H9 (cell line): ENCODE data around the gene TAS2R1. TPM values are rescaled to one million over a fixed set of nuclear protein-coding genes. Genes with fewer than 3 reads are reported as not detected.

Source experiments
- DNase-seq: peaks from one replicate; pipeline ENCODE4 v3.0.0-alpha.2; 2017
- H2AFZ ChIP-seq: one replicate; pipeline ENCODE4 v1.6.1; 2013; ENCODE audit warnings: mild to moderate bottlenecking, low read length, control low read depth, moderate library complexity
- H2AK5ac ChIP-seq: 2 replicates; pipeline ENCODE4 v1.6.1; 2013; ENCODE audit warnings: low read length, control low read depth, mixed read lengths; ENCODE audit not compliant: insufficient read length
- H2BK120ac ChIP-seq: one replicate; pipeline ENCODE4 v1.6.1; 2013; ENCODE audit warnings: low read depth, mild to moderate bottlenecking, low read length, control low read depth, inconsistent platforms; ENCODE audit not compliant: poor library complexity, severe bottlenecking
- H2BK12ac ChIP-seq: 2 replicates; pipeline ENCODE4 v1.6.1; 2013; ENCODE audit warnings: low read length, control low read depth, mixed read lengths, low read depth; ENCODE audit not compliant: insufficient read length
- H2BK15ac ChIP-seq: 2 replicates; pipeline ENCODE4 v1.6.1; 2013; ENCODE audit warnings: low read depth, low read length, control low read depth
- H2BK20ac ChIP-seq: one replicate; pipeline ENCODE4 v1.6.1; 2013; ENCODE audit warnings: low read depth, mild to moderate bottlenecking, low read length, control low read depth, inconsistent platforms; ENCODE audit not compliant: poor library complexity, severe bottlenecking
- H2BK5ac ChIP-seq: 2 replicates; pipeline ENCODE4 v1.6.1; 2013; ENCODE audit warnings: low read length, control low read depth, mixed read lengths; ENCODE audit not compliant: insufficient read length
- H3K14ac ChIP-seq: 2 replicates; pipeline ENCODE4 v1.6.1; 2013; ENCODE audit warnings: low read length, control low read depth; ENCODE audit not compliant: insufficient read depth
- H3K18ac ChIP-seq: 2 replicates; pipeline ENCODE4 v1.6.1; 2013; ENCODE audit warnings: low read depth, mild to moderate bottlenecking, mixed read lengths, low read length, control low read depth; ENCODE audit not compliant: insufficient read length
- H3K23ac ChIP-seq: 2 replicates; pipeline ENCODE4 v1.6.1; 2013; ENCODE audit warnings: low read length, control low read depth, mixed read lengths, low read depth; ENCODE audit not compliant: insufficient read length
- H3K23me2 ChIP-seq: 2 replicates; pipeline ENCODE4 v1.6.1; 2013; ENCODE audit warnings: low read depth, mild to moderate bottlenecking, mixed read lengths, low read length, control low read depth; ENCODE audit not compliant: insufficient read length, poor library complexity, severe bottlenecking
- H3K27ac ChIP-seq: 2 replicates; pipeline ENCODE4 v1.5.1; 2013; ENCODE audit warnings: low read length, control low read depth, mixed read lengths, low read depth; ENCODE audit not compliant: insufficient read length
- H3K27me3 ChIP-seq: 2 replicates; pipeline ENCODE4 v1.6.1; 2013; ENCODE audit warnings: low read length, control low read depth, inconsistent platforms; ENCODE audit not compliant: insufficient read depth
- H3K4ac ChIP-seq: 2 replicates; pipeline ENCODE4 v1.6.1; 2013; ENCODE audit warnings: low read depth, mild to moderate bottlenecking, control low read depth, inconsistent platforms, low read length, moderate library complexity
- H3K4me1 ChIP-seq: 2 replicates; pipeline ENCODE4 v1.6.1; 2013; ENCODE audit warnings: low read length, control low read depth, inconsistent platforms; ENCODE audit not compliant: insufficient read depth
- H3K4me2 ChIP-seq: 2 replicates; pipeline ENCODE4 v1.6.1; 2013; ENCODE audit warnings: low read length, control low read depth, mixed read lengths; ENCODE audit not compliant: insufficient read length, insufficient read depth
- H3K56ac ChIP-seq: 2 replicates; pipeline ENCODE4 v1.6.1; 2013; ENCODE audit warnings: low read depth, mild to moderate bottlenecking, mixed read lengths, low read length, control low read depth; ENCODE audit not compliant: insufficient read length
- H3K79me1 ChIP-seq: 2 replicates; pipeline ENCODE4 v1.6.1; 2013; ENCODE audit warnings: low read depth, mild to moderate bottlenecking, moderate library complexity, low read length, control low read depth, inconsistent platforms; ENCODE audit not compliant: insufficient read depth, poor library complexity, severe bottlenecking
- H3K79me2 ChIP-seq: 2 replicates; pipeline ENCODE4 v1.6.1; 2013; ENCODE audit warnings: low read length, control low read depth, inconsistent platforms; ENCODE audit not compliant: insufficient read depth
- H3K9ac ChIP-seq: 2 replicates; pipeline ENCODE4 v1.6.1; 2013; ENCODE audit warnings: low read length, control low read depth, mixed read lengths; ENCODE audit not compliant: insufficient read length; ENCODE audit errors: extremely low read depth
- H3K9me3 ChIP-seq: one replicate; pipeline ENCODE4 v1.6.1; 2013; ENCODE audit warnings: low read depth, low read length, inconsistent platforms; ENCODE audit not compliant: control insufficient read depth
- H3T11ph ChIP-seq: one replicate; pipeline ENCODE4 v1.6.1; 2013; ENCODE audit warnings: mild to moderate bottlenecking, low read length, control low read depth, inconsistent platforms
- H4K20me1 ChIP-seq: one replicate; pipeline ENCODE4 v1.6.1; 2013; ENCODE audit not compliant: control insufficient read depth, insufficient read length, insufficient read depth
- H4K5ac ChIP-seq: 2 replicates; pipeline ENCODE4 v1.6.1; 2013; ENCODE audit warnings: low read depth, mild to moderate bottlenecking, mixed read lengths, low read length, control low read depth; ENCODE audit not compliant: insufficient read length
- H4K8ac ChIP-seq: replicated peaks from 2 replicates; pipeline ENCODE4 v1.6.1; 2013; ENCODE audit warnings: low read length, control low read depth, mixed read lengths, low read depth; ENCODE audit not compliant: insufficient read length
- H4K91ac ChIP-seq: 2 replicates; pipeline ENCODE4 v1.6.1; 2013; ENCODE audit warnings: low read depth, mild to moderate bottlenecking, moderate library complexity, mixed read lengths, low read length, control low read depth; ENCODE audit not compliant: insufficient read length
- H3K27ac Mint-ChIP-seq, 3 experiments: 2 replicates in 2 of 3; 3 replicates in 1 of 3; pipeline ENCODE4 v1.8.0; 2020 to 2021; ENCODE audit warnings: mixed read lengths in 3 of 3, mild to moderate bottlenecking in 1 of 3, moderate library complexity in 1 of 3
- H3K27me3 Mint-ChIP-seq: 2 replicates; pipeline ENCODE4 v1.8.0; 2021; ENCODE audit warnings: low read depth, mild to moderate bottlenecking, moderate library complexity, mixed read lengths
- H3K36me3 Mint-ChIP-seq, 3 experiments: 2 replicates in 2 of 3; 3 replicates in 1 of 3; pipeline ENCODE4 v1.8.0; 2020 to 2021; ENCODE audit warnings: low read depth in 3 of 3, mixed read lengths in 3 of 3; ENCODE audit not compliant: insufficient read depth in 1 of 3
- H3K4me1 Mint-ChIP-seq, 2 experiments: 2 replicates each; pipeline ENCODE4 v1.8.0; 2020; ENCODE audit warnings: mixed read lengths in 2 of 2
- H3K4me3 Mint-ChIP-seq, 2 experiments: 2 replicates in 1 of 2; 3 replicates in 1 of 2; pipeline ENCODE4 v1.8.0; 2020 to 2021; ENCODE audit warnings: mild to moderate bottlenecking in 2 of 2, mixed read lengths in 2 of 2, moderate library complexity in 1 of 2
- H3K9me3 Mint-ChIP-seq, 2 experiments: 2 replicates in 1 of 2; 3 replicates in 1 of 2; pipeline ENCODE4 v1.8.0; 2020; ENCODE audit warnings: mild to moderate bottlenecking in 2 of 2, mixed read lengths in 2 of 2, moderate library complexity in 1 of 2
- WGBS: extraction: QIAGEN DNeasy Blood & Tissue Kit; methylation state at CpG from one replicate; pipeline ENCODE4 v1.1.7; 2013; ENCODE audit warnings: missing lambda C conversion rate, low lambda C conversion rate, mixed read lengths; ENCODE audit not compliant: insufficient read length; ENCODE audit errors: extremely low coverage; 5-methylcytosine and 5-hydroxymethylcytosine counted together
- total RNA-seq: library from RNA; stranded (reverse); gene quantifications from 2 replicates; pipeline ENCODE4 v1.2.1, GENCODE V29; 2021
- TF ChIP-seq, protein P1 (sequence below): fragments of 200-600 bp; sonication (generic); conservative IDR thresholded peaks from 3 replicates; pipeline ENCODE4 v1.8.0; 2021; ENCODE audit warnings: antibody characterized with exemption, mild to moderate bottlenecking

Gene TAS2R1
- total RNA-seq, 1 experiment from 2014 or later, result not detected

DNA sequence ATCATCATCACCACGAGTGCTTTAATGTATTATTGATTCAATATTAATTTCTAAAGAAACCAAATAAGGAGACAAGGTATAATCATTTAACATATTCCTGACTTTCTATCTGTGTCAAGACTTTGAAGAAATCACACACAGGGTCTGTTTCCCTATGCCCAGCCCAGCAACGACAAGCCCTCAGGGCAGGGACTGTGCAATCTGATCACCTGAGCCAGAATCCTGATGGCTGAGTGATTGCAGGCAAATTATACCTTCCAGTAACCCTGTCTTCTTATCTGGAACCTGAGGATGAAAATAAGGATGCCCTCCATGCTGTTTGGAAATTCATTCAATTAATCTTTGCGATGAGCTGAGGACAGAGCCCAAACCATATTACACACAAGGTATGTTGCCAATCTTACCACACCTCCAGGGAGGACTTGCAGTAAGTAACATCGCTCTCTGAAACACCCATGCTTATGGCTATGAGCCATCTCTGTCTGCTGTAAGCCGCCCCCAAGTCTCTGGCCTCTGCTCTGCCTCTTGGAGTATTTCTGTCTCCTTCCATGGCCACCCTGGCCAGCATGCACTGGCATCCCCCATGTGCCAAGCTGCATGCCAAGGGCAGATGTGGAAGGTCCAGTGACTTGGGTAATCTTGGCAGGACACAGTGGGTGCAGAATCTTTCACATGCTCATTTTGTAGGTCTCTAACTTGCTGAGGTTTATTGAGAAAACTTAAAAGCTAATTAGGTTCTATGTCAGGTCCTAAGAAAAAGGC is 10.6 kb downstream of the TAS2R1 start:
- no peaks in the 10 kb centered on the region for H3K27me3 ChIP-seq
- H3K4me2 ChIP-seq, result no peak overlapping the region
- H3K23me2 ChIP-seq, result no peaks in the 10 kb centered on the region
- no peaks in the 10 kb centered on the region for H3K79me1 ChIP-seq
- no peak overlapping the region for H2BK12ac ChIP-seq
- no peak overlapping the region for H2AK5ac ChIP-seq
- H3K4me3 Mint-ChIP-seq, result no peak overlapping the region
- no peak overlapping the region for H3K23ac ChIP-seq
- no peak overlapping the region for H4K5ac ChIP-seq
- H2BK120ac ChIP-seq, result no peak overlapping the region
- TF ChIP-seq, protein P1, sequence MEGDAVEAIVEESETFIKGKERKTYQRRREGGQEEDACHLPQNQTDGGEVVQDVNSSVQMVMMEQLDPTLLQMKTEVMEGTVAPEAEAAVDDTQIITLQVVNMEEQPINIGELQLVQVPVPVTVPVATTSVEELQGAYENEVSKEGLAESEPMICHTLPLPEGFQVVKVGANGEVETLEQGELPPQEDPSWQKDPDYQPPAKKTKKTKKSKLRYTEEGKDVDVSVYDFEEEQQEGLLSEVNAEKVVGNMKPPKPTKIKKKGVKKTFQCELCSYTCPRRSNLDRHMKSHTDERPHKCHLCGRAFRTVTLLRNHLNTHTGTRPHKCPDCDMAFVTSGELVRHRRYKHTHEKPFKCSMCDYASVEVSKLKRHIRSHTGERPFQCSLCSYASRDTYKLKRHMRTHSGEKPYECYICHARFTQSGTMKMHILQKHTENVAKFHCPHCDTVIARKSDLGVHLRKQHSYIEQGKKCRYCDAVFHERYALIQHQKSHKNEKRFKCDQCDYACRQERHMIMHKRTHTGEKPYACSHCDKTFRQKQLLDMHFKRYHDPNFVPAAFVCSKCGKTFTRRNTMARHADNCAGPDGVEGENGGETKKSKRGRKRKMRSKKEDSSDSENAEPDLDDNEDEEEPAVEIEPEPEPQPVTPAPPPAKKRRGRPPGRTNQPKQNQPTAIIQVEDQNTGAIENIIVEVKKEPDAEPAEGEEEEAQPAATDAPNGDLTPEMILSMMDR, result no peak
- no peak overlapping the region for H3K27ac Mint-ChIP-seq
- peaks cover 3% of the 10 kb centered on the region; the same call in 1 of the 2 replicates for H3K4me1 ChIP-seq
- no peak overlapping the region for H3K18ac ChIP-seq
- WGBS, result no CpG with 5 or more reads among the region's 5 CpGs
- no peaks in the 10 kb centered on the region for H3K9me3 Mint-ChIP-seq
- no peak overlapping the region for H2BK20ac ChIP-seq
- no peak overlapping the region for H2BK5ac ChIP-seq
- H3T11ph ChIP-seq, result no peak overlapping the region
- H3K79me2 ChIP-seq, result no peaks in the 10 kb centered on the region
- H3K27me3 Mint-ChIP-seq, result peaks cover 3% of the 10 kb centered on the region; the same call in 1 of the 2 replicates
- H3K36me3 Mint-ChIP-seq, result no peaks in the 10 kb centered on the region
- H3K27ac ChIP-seq, result no peak overlapping the region
- H3K4me1 Mint-ChIP-seq, result peaks cover 11% of the 10 kb centered on the region in 2 experiments
- H3K9ac ChIP-seq, result no peak overlapping the region
- no peaks in the 10 kb centered on the region for H3K9me3 ChIP-seq
- H4K20me1 ChIP-seq, result no peaks in the 10 kb centered on the region
- no peak overlapping the region for H4K91ac ChIP-seq
- H4K8ac ChIP-seq, result no peak overlapping the region
- no peak overlapping the region for H2BK15ac ChIP-seq
- no peak overlapping the region for H3K4ac ChIP-seq
- H3K14ac ChIP-seq, result no peak overlapping the region
- H3K56ac ChIP-seq, result no peak overlapping the region
- no peak overlapping the region for H2AFZ ChIP-seq
- no peak for DNase-seq
